ENCODE data around the gene TK2. TPM values are rescaled to one million over a fixed set of nuclear protein-coding genes. Genes with fewer than 3 reads are reported as not detected.
"Not testable (repeated sequence)": the region's sequence is repeated elsewhere in the genome, so short reads cannot be mapped to it uniquely, and the experiment has no call there.

The TK2 gene
- 10 to 100 TPM; 32.3 to 37.6 (median 35.8) TPM for polyA plus RNA-seq (ENCODE audit: insufficient read length in 3 of 3)

DNA sequence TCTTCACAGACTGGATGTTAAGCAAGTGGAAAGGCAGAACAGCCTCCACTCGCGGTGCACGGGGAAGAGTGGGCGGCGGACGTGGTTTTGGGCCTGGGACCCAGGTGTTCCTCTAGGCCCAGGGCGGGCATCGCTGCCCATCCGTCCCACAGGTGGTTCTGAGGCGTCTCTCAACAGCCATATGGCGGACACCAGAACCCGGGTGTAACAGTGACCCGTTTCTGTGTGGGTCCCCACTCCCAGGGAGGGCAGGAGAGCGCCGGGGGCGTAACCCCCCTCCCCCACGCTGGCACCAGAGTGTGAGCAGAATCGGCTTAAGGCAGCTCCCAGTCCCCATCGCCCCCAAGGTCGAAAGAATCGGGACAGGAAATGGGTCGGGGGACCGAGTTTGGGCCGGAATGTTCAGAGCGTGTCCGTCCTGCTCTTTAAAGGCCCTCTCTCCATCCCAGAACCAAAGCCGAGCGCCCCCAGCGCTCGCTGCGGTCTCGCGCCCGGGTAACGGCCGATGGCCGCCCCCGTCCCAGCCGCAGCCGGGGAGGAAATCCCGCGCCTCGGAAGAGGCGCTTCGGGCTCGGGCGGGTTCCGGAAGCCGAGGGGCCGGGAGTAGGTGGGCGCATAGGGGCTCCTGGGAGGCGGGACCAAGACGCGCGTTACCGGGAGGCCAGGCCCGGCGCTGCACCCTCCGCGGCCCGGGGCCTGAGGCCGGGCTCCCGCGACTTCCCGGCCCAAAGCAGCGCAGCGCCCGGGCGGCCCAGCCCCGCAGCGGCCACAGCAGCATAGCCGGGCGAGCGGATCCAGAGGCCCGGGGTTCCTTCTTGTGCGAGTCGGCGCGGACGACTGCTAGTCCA, at the start of gene TK2:
TSS of gene TK2 (minus strand) at position 839 of the 848 bp plus-strand sequence. CDS start at position 778, 61 bp downstream.
- DNase-seq (ENCODE audit: low read depth in 3 of 3, low spot score in 2 of 3): peak in 2 of 3 donors; percentile 63 to 65

- no peak for DNase-seq (ENCODE audit: low read depth in 3 of 3, low spot score in 2 of 3)
Measured at GRCh38 chr16:66598111-66598510, 48.2 kb upstream of the TK2 start.

- no peak for DNase-seq (ENCODE audit: low read depth in 3 of 3, low spot score in 2 of 3)
Measured at GRCh38 chr16:66596986-66597848, 47.3 kb upstream of the TK2 start.

DNA sequence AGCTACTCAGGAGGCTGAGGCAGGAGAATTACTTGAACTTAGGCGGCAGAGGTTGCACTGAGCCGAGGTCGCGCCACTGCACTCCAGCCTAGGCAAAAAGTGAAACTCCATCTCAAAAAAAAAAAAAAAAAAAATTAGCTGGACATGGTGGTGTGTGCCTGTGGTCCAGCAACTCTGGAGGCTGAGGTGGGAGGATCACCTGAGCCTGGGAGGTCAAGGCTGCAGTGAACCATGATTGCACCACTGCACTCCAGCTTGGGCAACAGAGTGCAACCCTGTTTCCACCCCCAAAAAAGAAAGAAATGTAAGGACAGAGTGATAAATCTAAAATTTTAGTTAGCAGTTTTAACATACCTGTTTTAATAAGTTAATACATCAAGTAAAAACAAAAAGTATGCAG, 46.6 kb upstream of the TK2 start:
- not testable (repeated sequence) for DNase-seq (ENCODE audit: low read depth in 3 of 3, low spot score in 2 of 3)

GRCh38 chr16:66594739-66595138, 44.8 kb upstream of the TK2 start:
- no peak for DNase-seq (ENCODE audit: low read depth in 3 of 3, low spot score in 2 of 3)

DNA sequence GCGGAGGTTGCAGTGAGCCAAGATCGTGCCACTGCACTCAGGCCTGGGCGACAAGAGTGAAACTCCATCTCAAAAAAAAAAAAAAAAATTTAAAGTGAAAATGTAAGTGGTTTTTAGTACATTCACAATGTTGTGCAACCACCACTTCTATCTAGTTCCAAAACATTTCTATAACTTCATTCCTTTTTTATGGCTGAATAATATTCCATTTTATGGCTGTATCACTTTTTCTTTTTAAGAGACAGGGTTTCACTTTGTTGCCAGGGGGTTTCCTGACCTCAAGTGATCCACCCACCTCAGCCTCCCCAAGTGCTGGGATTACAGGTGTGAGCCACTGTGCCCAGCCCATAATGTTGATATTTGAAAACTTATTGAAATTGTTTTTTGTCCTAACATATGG, 42.9 kb upstream of the TK2 start:
- no peak for DNase-seq (ENCODE audit: low read depth in 3 of 3, low spot score in 2 of 3)

DNA sequence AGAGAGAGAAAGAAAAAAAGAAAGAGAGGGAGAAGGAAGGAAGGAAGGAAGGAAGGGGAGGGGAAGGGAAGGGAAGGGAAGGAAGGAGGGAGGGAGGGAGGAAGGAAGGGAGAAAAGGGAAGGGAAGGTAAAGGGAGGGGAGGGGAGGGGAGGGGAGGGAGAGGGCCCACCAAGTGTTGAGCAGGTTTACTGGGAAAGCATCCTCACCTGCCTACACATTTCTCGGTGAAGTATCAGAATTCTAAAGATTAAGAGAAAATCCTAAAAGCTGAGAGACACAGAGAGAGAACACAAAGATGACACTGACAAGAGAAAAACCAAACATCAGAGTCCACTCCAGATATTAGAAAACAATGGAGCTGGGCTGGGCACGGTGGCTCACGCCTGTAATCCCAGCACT, 42.3 kb upstream of the TK2 start:
- no peak for DNase-seq (ENCODE audit: low read depth in 3 of 3, low spot score in 2 of 3)

DNA sequence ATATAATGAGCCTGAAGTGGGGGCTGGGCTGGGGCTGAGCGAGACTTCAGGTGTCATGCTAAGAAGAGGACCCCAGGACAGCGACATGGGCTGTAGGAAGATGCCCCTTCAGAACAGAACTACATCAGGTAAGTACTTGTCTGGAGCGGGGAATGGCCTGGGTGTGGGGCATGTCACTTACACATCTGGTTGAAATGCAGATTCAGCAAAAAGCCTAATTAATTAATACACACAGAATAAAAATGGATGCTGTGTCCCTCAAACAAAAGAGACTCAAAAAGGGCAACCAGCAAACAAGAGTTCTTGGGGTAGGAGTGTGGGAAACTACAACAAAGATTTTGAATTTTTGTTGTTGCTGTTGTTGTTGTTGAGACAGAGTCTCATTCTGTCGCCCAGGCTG, 41.1 kb upstream of the TK2 start:
- DNase-seq (ENCODE audit: low read depth in 3 of 3, low spot score in 2 of 3): no peak

GRCh38 chr16:66590322-66590721, 40.4 kb upstream of the TK2 start:
- no peak for DNase-seq (ENCODE audit: low read depth in 3 of 3, low spot score in 2 of 3)

GRCh38 chr16:66588981-66589713, 39.2 kb upstream of the TK2 start:
- DNase-seq (ENCODE audit: low read depth in 3 of 3, low spot score in 2 of 3): no peak

GRCh38 chr16:66587881-66588600, 38.1 kb upstream of the TK2 start:
- DNase-seq (ENCODE audit: low read depth in 3 of 3, low spot score in 2 of 3): no peak

- DNase-seq (ENCODE audit: low read depth in 3 of 3, low spot score in 2 of 3): no peak
Measured at GRCh38 chr16:66585481-66586239, 35.7 kb upstream of the TK2 start.

- DNase-seq (ENCODE audit: low read depth in 3 of 3, low spot score in 2 of 3): no peak
Measured at GRCh38 chr16:66581246-66581952, 31.5 kb upstream of the TK2 start.

DNA sequence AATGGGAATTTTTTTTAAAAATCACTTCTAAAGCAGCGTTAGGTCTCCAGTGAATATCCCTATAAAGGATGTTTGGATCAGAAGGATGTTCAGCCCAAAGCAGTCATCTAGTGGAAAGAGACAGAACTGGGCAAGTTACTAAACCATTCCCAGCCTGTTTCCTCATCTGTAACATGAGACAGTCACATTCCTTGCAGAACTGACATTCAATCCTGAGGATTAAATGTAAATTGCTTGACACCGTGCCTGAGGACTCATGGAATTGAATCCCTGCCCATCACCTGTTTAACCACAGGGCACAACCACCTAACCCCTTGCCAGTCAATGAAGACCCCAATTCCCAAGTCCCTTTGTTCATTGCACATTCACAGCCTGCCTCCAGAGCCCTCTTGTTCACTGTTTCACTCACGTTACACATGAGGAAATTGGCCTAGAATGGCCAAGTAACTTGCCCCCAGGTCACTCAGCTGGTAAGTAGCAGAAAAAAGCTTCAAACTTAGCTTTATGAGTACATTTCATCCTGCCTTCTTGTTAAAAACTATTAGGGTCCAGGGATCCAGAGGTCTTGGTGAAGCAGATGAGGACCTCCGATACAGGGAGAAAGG, 30.8 kb upstream of the TK2 start:
- peak in 1 of 3 donors; percentile 26 for DNase-seq (ENCODE audit: low read depth in 3 of 3, low spot score in 2 of 3)

DNA sequence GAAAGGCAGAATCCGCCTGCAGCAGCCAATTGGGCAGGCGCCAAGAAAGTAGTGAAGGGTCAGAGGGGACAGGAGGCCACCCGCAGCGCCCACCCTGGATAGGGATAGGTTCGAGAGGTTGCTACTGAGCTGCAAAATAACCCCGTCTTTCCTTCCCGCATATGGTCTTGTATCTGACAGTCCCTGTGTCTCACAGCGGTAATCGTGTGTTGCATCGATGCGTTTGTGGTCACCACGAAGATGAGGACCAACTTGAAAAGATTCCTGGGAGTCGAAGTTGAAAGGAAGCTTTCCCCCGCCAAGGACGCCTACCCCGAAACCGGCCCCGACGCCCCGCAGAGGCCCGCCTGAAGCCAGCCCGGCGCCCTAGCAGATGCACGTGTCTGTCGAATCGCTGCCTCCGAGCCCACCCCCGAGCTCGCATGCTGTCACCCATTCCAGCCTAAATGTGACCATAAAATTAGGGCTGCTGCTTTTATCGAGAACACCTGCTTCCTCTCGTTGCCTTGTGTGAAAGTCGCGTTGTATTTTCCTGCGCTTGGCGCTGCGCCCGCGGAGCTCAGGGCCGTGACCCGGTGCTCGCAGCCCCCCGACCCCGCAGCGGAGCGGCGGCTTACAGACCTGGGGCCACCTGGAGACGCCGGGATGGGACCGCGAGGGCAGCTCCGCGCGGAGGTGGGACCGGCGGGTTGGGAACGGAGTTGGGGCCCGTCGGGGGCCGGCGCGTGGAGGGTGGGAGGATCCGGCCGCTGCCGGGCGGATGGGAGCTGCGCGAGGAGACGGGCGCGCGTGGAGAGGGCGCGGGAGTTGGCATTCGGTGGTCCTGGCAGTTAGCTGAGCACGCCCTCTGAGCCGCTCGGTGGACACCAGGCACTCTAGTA, 29.0 kb upstream of the TK2 start, which contains the start of gene CMTM2:
TSS of gene CMTM2 (plus strand) at position 813 of the 881 bp plus-strand sequence. CDS start 145 bp downstream, outside the sequence.
- DNase-seq (ENCODE audit: low read depth in 3 of 3, low spot score in 2 of 3): peak in 1 of 3 donors; percentile 18

GRCh38 chr16:66576296-66576695, 26.4 kb upstream of the TK2 start:
- no peak for DNase-seq (ENCODE audit: low read depth in 3 of 3, low spot score in 2 of 3)

DNA sequence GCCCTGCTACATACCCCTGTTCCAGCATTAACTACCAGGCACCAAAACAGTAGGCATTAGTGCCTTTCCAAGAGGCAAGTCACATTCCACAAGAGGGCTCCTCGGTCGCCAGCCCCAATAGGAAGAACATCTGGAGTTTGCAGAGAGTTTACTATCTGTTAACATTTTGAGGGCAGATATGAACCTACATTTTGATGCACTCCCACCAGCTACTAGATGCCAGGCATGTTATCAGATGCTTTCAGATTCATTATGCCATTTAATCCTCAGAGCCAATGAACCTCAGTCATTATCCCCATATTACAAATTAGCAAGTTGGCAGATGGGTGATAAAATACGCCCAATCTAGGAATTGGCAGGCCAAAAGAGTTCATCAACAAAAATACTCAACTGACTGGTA, 25.1 kb upstream of the TK2 start:
- DNase-seq (ENCODE audit: low read depth in 3 of 3, low spot score in 2 of 3): no peak
